GM18861 (cell line): ENCODE data around the gene CD209.

Source experiments
- ATAC-seq: cut with Tn5 transposase; IDR thresholded peaks from one replicate; pipeline ENCODE4 v1.9.1; 2021; ENCODE audit not compliant: unreplicated experiment

CD209 gene

GRCh38 chr19:7706188-7706954 lies 41.0 kb downstream of the CD209 start:
- ATAC-seq, result no peak

GRCh38 chr19:7705387-7706187 lies 41.7 kb downstream of the CD209 start:
- ATAC-seq, result peak; percentile 31

- no peak for ATAC-seq
Observed at GRCh38 chr19:7704280-7705060, 42.9 kb downstream of the CD209 start.

GRCh38 chr19:7703332-7703731 lies 44.0 kb downstream of the CD209 start:
- ATAC-seq, result no peak

- ATAC-seq, result peak; percentile 43
Observed at GRCh38 chr19:7701654-7702457, 45.5 kb downstream of the CD209 start, which contains the start of gene FCER2. FCER2 (minus strand) TSS chr19:7702131; CDS start chr19:7699760, 2,371 bp downstream.

- no peak for ATAC-seq
Observed at GRCh38 chr19:7701049-7701653, 46.2 kb downstream of the CD209 start.

GRCh38 chr19:7699417-7700401 lies 47.6 kb downstream of the CD209 start:
- no peak for ATAC-seq

- ATAC-seq, result no peak
Observed at GRCh38 chr19:7699003-7699402, 48.3 kb downstream of the CD209 start.

- ATAC-seq, result no peak
Observed at GRCh38 chr19:7698583-7698982, 48.8 kb downstream of the CD209 start.

- ATAC-seq, result no peak
Observed at GRCh38 chr19:7697721-7698287, 49.5 kb downstream of the CD209 start.

- no peak for ATAC-seq
Observed at GRCh38 chr19:7694499-7694898, 52.8 kb downstream of the CD209 start.

GRCh38 chr19:7692417-7693088 lies 54.8 kb downstream of the CD209 start:
- ATAC-seq, result no peak

GRCh38 chr19:7691497-7691896 lies 55.8 kb downstream of the CD209 start:
- no peak for ATAC-seq

- ATAC-seq, result no peak
Observed at GRCh38 chr19:7690779-7691258, 56.5 kb downstream of the CD209 start.
